OCI-LY1 (cell line): ENCODE data around the gene CFAP206.

Experiments used
- EZH2 ChIP-seq: fragments of 200-600 bp; sonication (generic), shearing (Covaris generic); IDR thresholded peaks from 2 replicates; pipeline ENCODE4 v1.8.0; 2017; ENCODE audit warnings: borderline replicate concordance, mixed run types, mild to moderate bottlenecking, antibody characterized with exemption, low read length, moderate library complexity, mixed read lengths
- TF ChIP-seq, protein P1 (sequence below): fragments of 200-600 bp; sonication (generic), shearing (Covaris generic); IDR thresholded peaks from 2 replicates; pipeline ENCODE4 v1.5.1; 2017; ENCODE audit warnings: mild to moderate bottlenecking, antibody characterized with exemption, low read length, moderate library complexity, mixed read lengths

DNA sequence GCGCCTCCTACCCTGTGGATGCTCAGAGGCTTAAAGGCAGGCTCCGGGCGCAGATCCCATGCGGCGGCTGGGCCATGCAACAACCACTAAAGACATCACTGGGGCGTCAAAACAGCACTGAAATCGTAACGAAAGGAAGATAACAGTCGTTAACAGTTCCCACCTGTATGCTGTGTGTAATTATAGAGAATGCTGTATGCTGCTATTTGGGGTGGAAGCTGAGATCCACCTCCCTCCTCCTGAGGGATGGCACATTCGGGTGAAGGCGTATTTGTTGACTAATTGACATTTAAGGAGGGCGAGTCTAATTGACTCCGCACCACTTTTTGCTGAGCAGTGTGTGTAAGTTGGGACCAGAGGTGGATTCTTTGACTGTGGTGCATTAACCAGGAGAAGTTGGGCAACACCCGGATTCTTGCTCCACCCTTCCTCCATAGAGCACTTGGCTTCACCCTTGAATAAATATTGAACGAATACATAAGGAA lies 65.7 kb downstream of the CFAP206 start:
- TF ChIP-seq, protein P1, sequence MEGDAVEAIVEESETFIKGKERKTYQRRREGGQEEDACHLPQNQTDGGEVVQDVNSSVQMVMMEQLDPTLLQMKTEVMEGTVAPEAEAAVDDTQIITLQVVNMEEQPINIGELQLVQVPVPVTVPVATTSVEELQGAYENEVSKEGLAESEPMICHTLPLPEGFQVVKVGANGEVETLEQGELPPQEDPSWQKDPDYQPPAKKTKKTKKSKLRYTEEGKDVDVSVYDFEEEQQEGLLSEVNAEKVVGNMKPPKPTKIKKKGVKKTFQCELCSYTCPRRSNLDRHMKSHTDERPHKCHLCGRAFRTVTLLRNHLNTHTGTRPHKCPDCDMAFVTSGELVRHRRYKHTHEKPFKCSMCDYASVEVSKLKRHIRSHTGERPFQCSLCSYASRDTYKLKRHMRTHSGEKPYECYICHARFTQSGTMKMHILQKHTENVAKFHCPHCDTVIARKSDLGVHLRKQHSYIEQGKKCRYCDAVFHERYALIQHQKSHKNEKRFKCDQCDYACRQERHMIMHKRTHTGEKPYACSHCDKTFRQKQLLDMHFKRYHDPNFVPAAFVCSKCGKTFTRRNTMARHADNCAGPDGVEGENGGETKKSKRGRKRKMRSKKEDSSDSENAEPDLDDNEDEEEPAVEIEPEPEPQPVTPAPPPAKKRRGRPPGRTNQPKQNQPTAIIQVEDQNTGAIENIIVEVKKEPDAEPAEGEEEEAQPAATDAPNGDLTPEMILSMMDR, result no peak
- TF ChIP-seq EZH2, result no peak
